Mesendoderm (in vitro differentiated cells): ENCODE results near the gene HOXD8. TPM values are rescaled to one million over a fixed set of nuclear protein-coding genes. Genes with fewer than 3 reads are reported as not detected.

Source experiments
- DNase-seq: peaks from one replicate; pipeline ENCODE4 v3.0.0; 2013
- H2AK5ac ChIP-seq: 2 replicates; pipeline ENCODE4 v1.6.1; 2013; ENCODE audit warnings: low read length, inconsistent platforms
- H2BK120ac ChIP-seq: 2 replicates; pipeline ENCODE4 v1.6.1; 2013; ENCODE audit warnings: low read depth, mild to moderate bottlenecking, low read length, moderate library complexity, mixed read lengths
- H2BK15ac ChIP-seq: replicated peaks from 2 replicates; pipeline ENCODE4 v1.6.1; 2013; ENCODE audit warnings: low read depth, mild to moderate bottlenecking, moderate library complexity
- H2BK5ac ChIP-seq: 2 replicates; pipeline ENCODE4 v1.6.1; 2013; ENCODE audit warnings: low read length, inconsistent platforms
- H3K18ac ChIP-seq: 2 replicates; pipeline ENCODE4 v1.6.1; 2013; ENCODE audit warnings: mild to moderate bottlenecking, low read length, mixed read lengths
- H3K23ac ChIP-seq: one replicate; pipeline ENCODE4 v1.6.1; 2013; ENCODE audit warnings: low read length
- H3K27ac ChIP-seq: 2 replicates; pipeline ENCODE4 v1.5.1; 2013; ENCODE audit warnings: low read depth, mild to moderate bottlenecking, inconsistent platforms, low read length, moderate library complexity
- H3K27me3 ChIP-seq: 2 replicates; pipeline ENCODE4 v1.6.1; 2013; ENCODE audit warnings: low read length, control low read depth, mild to moderate bottlenecking, inconsistent platforms; ENCODE audit not compliant: insufficient read depth, poor library complexity
- H3K36me3 ChIP-seq: 2 replicates; pipeline ENCODE4 v1.6.1; 2013; ENCODE audit warnings: low read length, inconsistent platforms; ENCODE audit not compliant: control insufficient read depth, insufficient read depth
- H3K4ac ChIP-seq: one replicate; pipeline ENCODE4 v1.6.1; 2013; ENCODE audit warnings: low read depth, mild to moderate bottlenecking, low read length, moderate library complexity
- H3K4me1 ChIP-seq: 2 replicates; pipeline ENCODE4 v1.6.1; 2013; ENCODE audit warnings: low read depth, low read length, inconsistent platforms; ENCODE audit not compliant: control insufficient read depth
- H3K4me2 ChIP-seq: 2 replicates; pipeline ENCODE4 v1.6.1; 2013; ENCODE audit warnings: low read length
- H3K4me3 ChIP-seq: 2 replicates; pipeline ENCODE4 v1.5.1; 2013; ENCODE audit warnings: mild to moderate bottlenecking, low read length
- H3K56ac ChIP-seq: one replicate; pipeline ENCODE4 v1.6.1; 2013; ENCODE audit warnings: low read length
- H3K79me1 ChIP-seq: 2 replicates; pipeline ENCODE4 v1.6.1; 2013; ENCODE audit warnings: low read length, inconsistent platforms
- H3K79me2 ChIP-seq: 2 replicates; pipeline ENCODE4 v1.6.1; 2013; ENCODE audit warnings: mild to moderate bottlenecking, low read length; ENCODE audit not compliant: control insufficient read depth, insufficient read depth
- H3K9ac ChIP-seq: 2 replicates; pipeline ENCODE4 v1.6.1; 2013; ENCODE audit warnings: low read length, inconsistent platforms
- H4K5ac ChIP-seq: one replicate; pipeline ENCODE4 v1.6.1; 2013; ENCODE audit warnings: low read length
- H4K8ac ChIP-seq: one replicate; pipeline ENCODE4 v1.6.1; 2013; ENCODE audit warnings: low read depth, mild to moderate bottlenecking, control low read depth, low read length, moderate library complexity
- whole genome bisulfite sequencing: extraction: QIAGEN DNeasy Blood & Tissue Kit; methylation state at CpG from one replicate; pipeline ENCODE4 v1.1.7; 2013; ENCODE audit warnings: low lambda C conversion rate, missing lambda C conversion rate; ENCODE audit not compliant: insufficient coverage; ENCODE audit errors: extremely low coverage; 5-methylcytosine and 5-hydroxymethylcytosine counted together
- polyA plus RNA-seq, 2 experiments: library from polyadenylated mRNA; stranded (reverse); fragments of 200-250 nt; gene quantifications; one replicate each; pipeline ENCODE4 v1.2.3, GENCODE V29; 2013

The HOXD8 gene
- not detected for polyA plus RNA-seq (2013, experiment 1 of 2)
- not detected for polyA plus RNA-seq (2013, experiment 2 of 2)

- no peaks in the 10 kb centered on the region for H3K4me1 ChIP-seq
- no CpG with 5 or more reads among the region's 64 CpGs for WGBS
- no peak within 1 kb of the TSS for H4K5ac ChIP-seq
- peak within 1 kb of the TSS; percentile 27 for H3K4me2 ChIP-seq
- peaks cover 82% of the 10 kb centered on the region for H3K27me3 ChIP-seq
- peak within 1 kb of the TSS; percentile 17 for H3K56ac ChIP-seq
- no peak within 1 kb of the TSS for H3K4me3 ChIP-seq
- H4K8ac ChIP-seq: no peak within 1 kb of the TSS
- no peak within 1 kb of the TSS for H2AK5ac ChIP-seq
- no peaks in the 10 kb centered on the region for H3K36me3 ChIP-seq
- no peak within 1 kb of the TSS for H2BK5ac ChIP-seq
- H2BK15ac ChIP-seq: no peak within 1 kb of the TSS
- peak; percentile 73 for DNase-seq
- H3K23ac ChIP-seq: no peak within 1 kb of the TSS
- no peak within 1 kb of the TSS for H3K18ac ChIP-seq
- H3K9ac ChIP-seq: no peak within 1 kb of the TSS
- H3K79me1 ChIP-seq: no peaks in the 10 kb centered on the region
- H3K79me2 ChIP-seq: no peaks in the 10 kb centered on the region
- H2BK120ac ChIP-seq: no peak within 1 kb of the TSS
- no peak within 1 kb of the TSS for H3K4ac ChIP-seq
- H3K27ac ChIP-seq: no peak within 1 kb of the TSS
Measured at GRCh38 chr2:176128982-176129796, at the start of gene HOXD8. HOXD8 (plus strand) TSS chr2:176129705; CDS start chr2:176130367, 662 bp downstream.

GRCh38 chr2:176079831-176080539 is 49.5 kb upstream of the HOXD8 start:
- peak overlapping the region; percentile 46 for H3K4me2 ChIP-seq
- peaks cover 80% of the 10 kb centered on the region for H3K27me3 ChIP-seq
- no peak overlapping the region for H4K8ac ChIP-seq
- H3K4ac ChIP-seq: no peak overlapping the region
- peaks cover 4% of the 10 kb centered on the region for H3K4me1 ChIP-seq
- no peaks in the 10 kb centered on the region for H3K79me1 ChIP-seq
- WGBS: no CpG with 5 or more reads among the region's 86 CpGs
- H3K4me3 ChIP-seq: no peak overlapping the region
- H3K56ac ChIP-seq: no peak overlapping the region
- no peak overlapping the region for H3K27ac ChIP-seq
- H2BK120ac ChIP-seq: no peak overlapping the region
- H2BK5ac ChIP-seq: no peak overlapping the region
- no peaks in the 10 kb centered on the region for H3K36me3 ChIP-seq
- no peak overlapping the region for H3K23ac ChIP-seq
- no peak overlapping the region for H2AK5ac ChIP-seq
- H3K79me2 ChIP-seq: no peaks in the 10 kb centered on the region
- H3K9ac ChIP-seq: no peak overlapping the region
- H2BK15ac ChIP-seq: no peak overlapping the region
- peak; percentile 84 for DNase-seq
- no peak overlapping the region for H4K5ac ChIP-seq
- H3K18ac ChIP-seq: no peak overlapping the region

- no peak overlapping the region for H3K4me3 ChIP-seq
- WGBS: no CpG with 5 or more reads among the region's 68 CpGs
- peaks cover 82% of the 10 kb centered on the region for H3K27me3 ChIP-seq
- peak overlapping the region; percentile 46 for H3K4me2 ChIP-seq
- peak overlapping the region; percentile 38 for H3K56ac ChIP-seq
- no peaks in the 10 kb centered on the region for H3K79me2 ChIP-seq
- peak; percentile 31 for DNase-seq
- no peak overlapping the region for H2BK120ac ChIP-seq
- no peaks in the 10 kb centered on the region for H3K36me3 ChIP-seq
- H3K4ac ChIP-seq: no peak overlapping the region
- no peak overlapping the region for H2AK5ac ChIP-seq
- no peak overlapping the region for H2BK5ac ChIP-seq
- H3K27ac ChIP-seq: no peak overlapping the region
- peaks cover 5% of the 10 kb centered on the region for H3K4me1 ChIP-seq
- H4K5ac ChIP-seq: no peak overlapping the region
- H3K9ac ChIP-seq: no peak overlapping the region
- no peaks in the 10 kb centered on the region for H3K79me1 ChIP-seq
- H4K8ac ChIP-seq: no peak overlapping the region
- H2BK15ac ChIP-seq: no peak overlapping the region
- no peak overlapping the region for H3K18ac ChIP-seq
- H3K23ac ChIP-seq: no peak overlapping the region
Measured at GRCh38 chr2:176080540-176081375, 48.7 kb upstream of the HOXD8 start.

- no peak overlapping the region for H2AK5ac ChIP-seq
- H2BK120ac ChIP-seq: no peak overlapping the region
- no peak overlapping the region for H3K4me2 ChIP-seq
- no peak overlapping the region for H3K18ac ChIP-seq
- H3K4me1 ChIP-seq: peaks cover 5% of the 10 kb centered on the region
- H2BK15ac ChIP-seq: no peak overlapping the region
- H3K9ac ChIP-seq: no peak overlapping the region
- WGBS: no CpG with 5 or more reads among the region's 17 CpGs
- no peaks in the 10 kb centered on the region for H3K36me3 ChIP-seq
- H4K5ac ChIP-seq: no peak overlapping the region
- H4K8ac ChIP-seq: no peak overlapping the region
- no peak for DNase-seq
- H3K27ac ChIP-seq: no peak overlapping the region
- H3K27me3 ChIP-seq: peaks cover 81% of the 10 kb centered on the region
- no peak overlapping the region for H3K4ac ChIP-seq
- no peak overlapping the region for H3K4me3 ChIP-seq
- H3K79me2 ChIP-seq: no peaks in the 10 kb centered on the region
- H3K56ac ChIP-seq: no peak overlapping the region
- no peak overlapping the region for H3K23ac ChIP-seq
- no peaks in the 10 kb centered on the region for H3K79me1 ChIP-seq
- no peak overlapping the region for H2BK5ac ChIP-seq
Measured at GRCh38 chr2:176081376-176081836, 48.1 kb upstream of the HOXD8 start.

- no peaks in the 10 kb centered on the region for H3K79me1 ChIP-seq
- WGBS: no CpG with 5 or more reads among the region's 62 CpGs
Measured at GRCh38 chr2:176081837-176082524, 47.5 kb upstream of the HOXD8 start.

More at GRCh38 chr2:176081837-176082524, 47.5 kb upstream of the HOXD8 start:
- no peak overlapping the region for H3K4me3 ChIP-seq
- H2BK120ac ChIP-seq: no peak overlapping the region
- H3K79me2 ChIP-seq: no peaks in the 10 kb centered on the region
- H3K56ac ChIP-seq: peak overlapping the region; percentile 51
- H3K4me2 ChIP-seq: peak overlapping the region; percentile 23
- peaks cover 82% of the 10 kb centered on the region for H3K27me3 ChIP-seq
- no peaks in the 10 kb centered on the region for H3K36me3 ChIP-seq
- no peak overlapping the region for H2BK15ac ChIP-seq
- H4K5ac ChIP-seq: no peak overlapping the region
- DNase-seq: peak; percentile 73
- H2AK5ac ChIP-seq: no peak overlapping the region
- peaks cover 5% of the 10 kb centered on the region for H3K4me1 ChIP-seq
- no peak overlapping the region for H3K27ac ChIP-seq
- H3K23ac ChIP-seq: peak overlapping the region; percentile 34
- H2BK5ac ChIP-seq: no peak overlapping the region
- H3K18ac ChIP-seq: no peak overlapping the region
- no peak overlapping the region for H3K9ac ChIP-seq
- no peak overlapping the region for H3K4ac ChIP-seq
- no peak overlapping the region for H4K8ac ChIP-seq
